Activated naive CD4-positive, alpha-beta T cell treated with anti-CD3 and anti-CD28 coated beads, Interleukin-2, amount 10 ng/mL, durations not matched to agents 5 hours and 36 hours (primary cell): ENCODE results near the gene TH. TPM values are rescaled to one million over a fixed set of nuclear protein-coding genes. Genes with fewer than 3 reads are reported as not detected.

Source experiments
- microRNA-seq: library from miRNA; unstranded; fragments of <30 nt; microRNA quantifications from one replicate; pipeline ENCODE4 v1.2.0, GENCODE V29; 2022; ENCODE audit warnings: borderline microRNAs expressed, borderline replicate concordance
- total RNA-seq, 2 experiments: library from RNA; stranded (reverse); gene quantifications; one replicate each; pipeline ENCODE4 v1.2.3, GENCODE V29; 2021

Gene TH
- not detected for total RNA-seq

GRCh38 chr11:2171591-2172003 is at the start of gene TH:
Gene TH, minus strand, starts transcription at chr11:2171815. Its CDS starts 29 bp downstream, at chr11:2171786.

GRCh38 chr11:2160736-2161259 is 10.8 kb downstream of the TH start, which contains the start of gene INS:
Gene INS, minus strand, starts transcription at chr11:2161209. Its CDS starts 238 bp downstream, at chr11:2160971.

GRCh38 chr11:2139123-2139521 is 32.5 kb downstream of the TH start, which contains the start of gene IGF2:
Gene IGF2, minus strand, starts transcription at chr11:2139389. Its CDS starts 3,866 bp downstream, at chr11:2135523.

Small RNA genes lying within 50 kb of the gene (microRNA-seq; reads per million reads assigned to microRNA genes)
- gene MIR4686 (not detected), gene MIR483 (not detected)

Other genes starting within 250 kb of the TH start
- gene MRPL23, start 224.5 kb downstream of the TH start, total RNA-seq, result 10 to 100 TPM; 83.6 to 85.5 TPM
- not detected for gene H19, start 174.0 kb downstream of the TH start, total RNA-seq
- gene IGF2, start 32.4 kb downstream of the TH start, total RNA-seq, result not detected
- not detected for gene INS, start 10.6 kb downstream of the TH start, total RNA-seq
- gene ASCL2, start 98.8 kb upstream of the TH start, total RNA-seq, result under 1 TPM; 0.45 to 0.48 TPM
- gene C11orf21, start 130.1 kb upstream of the TH start, total RNA-seq, result 10 to 100 TPM; 68.0 to 71.7 TPM
- gene TSPAN32, start 130.2 kb upstream of the TH start, total RNA-seq, result 10 to 100 TPM; 54.7 to 59.5 TPM
- 100 to 1,000 TPM; 115 to 121 TPM for gene CD81, start 205.5 kb upstream of the TH start, total RNA-seq
- 10 to 100 TPM; 36.7 to 38.5 TPM for gene TSSC4, start 228.9 kb upstream of the TH start, total RNA-seq